ENCODE measurements around the gene SULT1A2. TPM values are rescaled to one million over a fixed set of nuclear protein-coding genes. Genes with fewer than 3 reads are reported as not detected.
"Not testable (repeated sequence)": the region's sequence is repeated elsewhere in the genome, so short reads cannot be mapped to it uniquely, and the experiment has no call there.

The SULT1A2 gene
- total RNA-seq, 1 experiment from 2014 or later, result 21.8 TPM

DNA sequence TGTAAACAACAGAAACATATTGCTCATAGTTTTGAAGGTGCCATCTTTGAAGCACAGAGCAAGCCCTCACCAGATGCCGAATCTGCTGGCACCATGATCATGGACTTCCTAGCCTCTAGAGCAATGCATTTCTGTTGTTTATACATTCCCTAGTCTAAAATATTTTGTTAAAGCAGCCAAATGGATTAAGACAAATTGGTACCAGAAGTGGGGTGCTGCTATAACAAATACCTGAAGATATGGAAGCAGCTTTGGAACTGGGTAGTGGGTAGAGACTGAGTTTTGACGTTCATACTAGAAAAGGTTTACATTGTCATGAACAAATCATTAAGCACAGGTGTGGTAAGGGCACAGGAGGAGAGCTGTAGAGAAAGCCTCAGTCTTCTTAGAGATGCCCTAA lies 29.6 kb downstream of the SULT1A2 start:
- CTCF ChIA-PET, result no interaction called here
- Histone ChIP-seq H3K4me1 (replicated peaks; ENCODE audit: insufficient read depth) (no peaks in the 10 kb centered on the region), H3K9me3 (ENCODE audit: insufficient read depth, low read depth) (peaks cover 16% of the 10 kb centered on the region), H3K27ac (no peak overlapping the region), H4K20me1 (ENCODE audit: insufficient read depth) (no peaks in the 10 kb centered on the region), H3K27me3 (ENCODE audit: insufficient read depth, low read depth) (no peaks in the 10 kb centered on the region), H3K36me3 (ENCODE audit: low read depth) (peaks cover 7% of the 10 kb centered on the region; the same call in 1 of the 2 replicates), H3K79me2 (ENCODE audit: low read depth) (no peaks in the 10 kb centered on the region), H3K4me3 (no peak overlapping the region), H2AFZ (no peak overlapping the region), H3K9me2 (ENCODE audit: insufficient read depth) (0 out of 2 replicates have a peak, but pooled peaks cover 3% of the 10 kb centered on the region), H3F3A (ENCODE audit: insufficient read depth, low read depth) (no peaks in the 10 kb centered on the region), H3K4me2 (no peak overlapping the region)
- DNase-seq, result no peak
- intact Hi-C loops (cut with micrococcal nuclease; ENCODE audit: unreplicated experiment), result no loop called here
- POLR2A ChIA-PET (ENCODE audit: unreplicated experiment), result no interaction called here
- TF ChIP-seq EZH2 (IDR thresholded peaks at IDR 0.05; ENCODE audit: low read depth) (no peak), CTCF (conservative IDR thresholded peaks at IDR 0.05) (no peak)
- BruUV-seq (replicated peaks), result no TSS peak

- H3K4me3 ChIP-seq; H3K9me2 ChIP-seq (ENCODE audit: insufficient read depth); H3K36me3 ChIP-seq (ENCODE audit: low read depth); H3K27me3 ChIP-seq (ENCODE audit: insufficient read depth, low read depth); H4K20me1 ChIP-seq (ENCODE audit: insufficient read depth); DNase-seq; BruUV-seq (replicated peaks); H2AFZ ChIP-seq; H3K79me2 ChIP-seq (ENCODE audit: low read depth); H3F3A ChIP-seq (ENCODE audit: insufficient read depth, low read depth); H3K4me2 ChIP-seq; CTCF ChIA-PET; H3K4me1 ChIP-seq (replicated peaks; ENCODE audit: insufficient read depth); intact Hi-C loops (cut with micrococcal nuclease; ENCODE audit: unreplicated experiment); H3K27ac ChIP-seq; POLR2A ChIA-PET (ENCODE audit: unreplicated experiment): not testable (repeated sequence)
- peaks cover 16% of the 10 kb centered on the region for H3K9me3 ChIP-seq (ENCODE audit: insufficient read depth, low read depth)
Observed at GRCh38 chr16:28566233-28566925, 30.5 kb downstream of the SULT1A2 start.

DNA sequence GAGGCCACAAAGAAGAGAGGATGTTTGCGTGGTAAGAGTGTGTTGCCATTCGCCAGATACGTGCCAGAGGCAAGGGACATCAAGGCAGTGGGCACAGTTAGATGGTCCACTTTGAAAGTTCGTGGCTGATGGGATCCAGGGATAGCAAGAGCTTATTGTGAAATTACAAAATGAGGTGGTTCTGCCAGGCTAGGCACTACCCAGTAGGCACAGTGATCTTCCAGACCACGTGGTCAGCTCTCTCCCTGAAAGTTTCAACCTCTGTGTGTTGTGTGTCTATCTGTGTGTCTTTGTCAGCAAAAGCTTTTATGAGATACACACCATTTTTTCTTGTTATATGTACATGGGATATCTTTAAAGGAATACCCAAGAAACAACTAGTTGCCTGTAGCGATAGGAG lies 33.6 kb downstream of the SULT1A2 start:
- H3K36me3 ChIP-seq (ENCODE audit: low read depth), result peaks cover 7% of the 10 kb centered on the region; the same call in 1 of the 2 replicates
- no peak overlapping the region for H3K4me3 ChIP-seq
- no peaks in the 10 kb centered on the region for H3K27me3 ChIP-seq (ENCODE audit: insufficient read depth, low read depth)
- BruUV-seq (replicated peaks), result no TSS peak
- no peaks in the 10 kb centered on the region for H3K9me2 ChIP-seq (ENCODE audit: insufficient read depth)
- intact Hi-C loops (cut with micrococcal nuclease; ENCODE audit: unreplicated experiment), result no loop called here
- H3K27ac ChIP-seq, result no peak overlapping the region
- ChIA-PET POLR2A (ENCODE audit: unreplicated experiment) (no interaction called here), CTCF (no interaction called here)
- H3K4me1 ChIP-seq (replicated peaks; ENCODE audit: insufficient read depth), result no peaks in the 10 kb centered on the region
- H3K4me2 ChIP-seq, result no peak overlapping the region
- no peaks in the 10 kb centered on the region; the same call in 1 of the 2 replicates for H3F3A ChIP-seq (ENCODE audit: insufficient read depth, low read depth)
- H4K20me1 ChIP-seq (ENCODE audit: insufficient read depth), result no peaks in the 10 kb centered on the region
- DNase-seq, result no peak
- no peak overlapping the region for H2AFZ ChIP-seq
- TF ChIP-seq EZH2 (IDR thresholded peaks at IDR 0.05; ENCODE audit: low read depth) (no peak), CTCF (conservative IDR thresholded peaks at IDR 0.05) (no peak)
- H3K79me2 ChIP-seq (ENCODE audit: low read depth), result no peaks in the 10 kb centered on the region
- peaks cover 16% of the 10 kb centered on the region for H3K9me3 ChIP-seq (ENCODE audit: insufficient read depth, low read depth)

- no peaks in the 10 kb centered on the region for H3K4me1 ChIP-seq (replicated peaks; ENCODE audit: insufficient read depth)
- no peak overlapping the region for H3K4me2 ChIP-seq
- H2AFZ ChIP-seq, result no peak overlapping the region
- no peaks in the 10 kb centered on the region for H3K9me2 ChIP-seq (ENCODE audit: insufficient read depth)
- H3K4me3 ChIP-seq, result no peak overlapping the region
- no TSS peak for BruUV-seq (replicated peaks)
- 0 out of 2 replicates have a peak, but pooled peaks cover 2% of the 10 kb centered on the region for H3K36me3 ChIP-seq (ENCODE audit: low read depth)
- intact Hi-C loops (cut with micrococcal nuclease; ENCODE audit: unreplicated experiment), result no loop called here
- no peaks in the 10 kb centered on the region; the same call in 1 of the 2 replicates for H3F3A ChIP-seq (ENCODE audit: insufficient read depth, low read depth)
- H3K27me3 ChIP-seq (ENCODE audit: insufficient read depth, low read depth), result no peaks in the 10 kb centered on the region
- ChIA-PET CTCF (no interaction called here), POLR2A (ENCODE audit: unreplicated experiment) (no interaction called here)
- no peaks in the 10 kb centered on the region for H4K20me1 ChIP-seq (ENCODE audit: insufficient read depth)
- no peaks in the 10 kb centered on the region; the same call in 1 of the 2 replicates for H3K79me2 ChIP-seq (ENCODE audit: low read depth)
- H3K9me3 ChIP-seq (ENCODE audit: insufficient read depth, low read depth), result peaks cover 9% of the 10 kb centered on the region
- no peak for DNase-seq
- no peak overlapping the region for H3K27ac ChIP-seq
- TF ChIP-seq EZH2 (IDR thresholded peaks at IDR 0.05; ENCODE audit: low read depth) (no peak), CTCF (conservative IDR thresholded peaks at IDR 0.05) (no peak)
Observed at GRCh38 chr16:28562199-28562598, 34.7 kb downstream of the SULT1A2 start.

All from PC-9 (cell line).